22Rv1 (cell line): ENCODE measurements around the gene SLC35F3.

Experiments used
- CTCF ChIP-seq: fragments of 450-650 bp; IDR thresholded peaks from 2 replicates; pipeline ENCODE4 v1.5.1; 2017; ENCODE audit warnings: mild to moderate bottlenecking
- ZFX ChIP-seq: fragments of 450-650 bp; IDR thresholded peaks from 2 replicates; pipeline ENCODE4 v1.6.1; 2017; ENCODE audit warnings: antibody characterized with exemption, borderline replicate concordance

GRCh38 chr1:234065794-234066447, 161.4 kb downstream of the SLC35F3 start:
- TF ChIP-seq CTCF (peak; percentile 98), ZFX (no peak)
